ENCODE results near the gene POU2F1. TPM values are rescaled to one million over a fixed set of nuclear protein-coding genes. Genes with fewer than 3 reads are reported as not detected.

Gene POU2F1
- total RNA-seq, 1 experiment from 2014 or later, result 29.6 TPM

DNA sequence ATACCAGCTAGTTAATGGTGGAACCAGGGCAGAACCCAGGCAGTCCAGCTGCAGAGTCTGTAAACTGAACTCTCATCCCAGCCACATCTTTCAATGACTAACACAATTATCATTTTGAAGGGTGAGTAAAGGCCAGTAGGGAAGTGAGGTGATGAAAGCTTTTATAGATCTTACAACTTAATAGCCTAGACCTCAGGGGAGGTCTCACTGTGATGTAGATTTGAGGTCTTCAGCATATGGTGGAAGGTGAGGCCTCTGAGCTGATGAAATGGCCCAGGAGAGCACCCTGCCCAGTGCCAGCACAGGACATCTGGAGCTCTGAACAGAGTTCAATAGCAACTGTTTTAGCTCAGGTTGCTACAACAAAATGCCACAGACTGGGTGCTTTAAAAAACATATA lies 44.8 kb upstream of the POU2F1 start:
- CTCF ChIA-PET, result no interaction called here
- no peaks in the 10 kb centered on the region for H3K36me3 Mint-ChIP-seq (ENCODE audit: insufficient read depth, unreplicated experiment)
- intact Hi-C loops (cut with micrococcal nuclease; ENCODE audit: unreplicated experiment), result no loop called here

DNA sequence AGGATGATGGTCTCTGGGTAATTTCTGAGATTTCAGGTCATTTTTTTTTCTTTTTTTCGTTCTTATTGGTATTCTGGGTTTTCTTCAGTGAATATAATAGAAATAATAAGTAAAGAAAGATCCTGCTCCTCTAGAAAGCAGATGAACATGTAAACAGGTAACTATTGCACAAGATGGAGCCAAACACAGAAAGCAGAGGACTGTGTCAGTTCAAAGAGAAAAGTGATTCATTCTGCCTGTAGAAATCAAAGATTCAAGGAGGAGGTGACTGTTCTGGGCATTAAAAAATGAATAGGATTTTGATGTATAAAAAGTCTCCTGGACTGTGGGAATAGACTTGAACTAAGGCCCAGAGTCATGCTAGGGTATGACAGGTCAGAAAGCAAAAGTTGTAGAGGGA lies 41.9 kb upstream of the POU2F1 start:
- H3K27me3 ChIP-seq (replicated peaks; ENCODE audit: control insufficient read depth, insufficient read depth, low read length), result no peaks in the 10 kb centered on the region
- Mint-ChIP-seq H3K9me3 (ENCODE audit: unreplicated experiment) (no peaks in the 10 kb centered on the region), H3K4me1 (ENCODE audit: low read depth, unreplicated experiment) (peaks cover 1% of the 10 kb centered on the region), H3K27me3 (ENCODE audit: insufficient read depth, unreplicated experiment) (peaks cover 2% of the 10 kb centered on the region), H3K27ac (ENCODE audit: unreplicated experiment) (no peak overlapping the region), H3K36me3 (ENCODE audit: insufficient read depth, unreplicated experiment) (no peaks in the 10 kb centered on the region), H3K4me3 (ENCODE audit: unreplicated experiment) (no peak overlapping the region)
- intact Hi-C loops (cut with micrococcal nuclease; ENCODE audit: unreplicated experiment), result no loop called here
- DNase-seq, result no peak
- no peaks in the 10 kb centered on the region for H3K9me3 ChIP-seq
- ChIA-PET CTCF (no interaction called here), POLR2A (no interaction called here)
- no TSS peak for BruUV-seq (replicated peaks)
- no peaks in the 10 kb centered on the region for H3K36me3 ChIP-seq (ENCODE audit: control insufficient read depth, insufficient read depth, low read length)
- TF ChIP-seq, protein P1, sequence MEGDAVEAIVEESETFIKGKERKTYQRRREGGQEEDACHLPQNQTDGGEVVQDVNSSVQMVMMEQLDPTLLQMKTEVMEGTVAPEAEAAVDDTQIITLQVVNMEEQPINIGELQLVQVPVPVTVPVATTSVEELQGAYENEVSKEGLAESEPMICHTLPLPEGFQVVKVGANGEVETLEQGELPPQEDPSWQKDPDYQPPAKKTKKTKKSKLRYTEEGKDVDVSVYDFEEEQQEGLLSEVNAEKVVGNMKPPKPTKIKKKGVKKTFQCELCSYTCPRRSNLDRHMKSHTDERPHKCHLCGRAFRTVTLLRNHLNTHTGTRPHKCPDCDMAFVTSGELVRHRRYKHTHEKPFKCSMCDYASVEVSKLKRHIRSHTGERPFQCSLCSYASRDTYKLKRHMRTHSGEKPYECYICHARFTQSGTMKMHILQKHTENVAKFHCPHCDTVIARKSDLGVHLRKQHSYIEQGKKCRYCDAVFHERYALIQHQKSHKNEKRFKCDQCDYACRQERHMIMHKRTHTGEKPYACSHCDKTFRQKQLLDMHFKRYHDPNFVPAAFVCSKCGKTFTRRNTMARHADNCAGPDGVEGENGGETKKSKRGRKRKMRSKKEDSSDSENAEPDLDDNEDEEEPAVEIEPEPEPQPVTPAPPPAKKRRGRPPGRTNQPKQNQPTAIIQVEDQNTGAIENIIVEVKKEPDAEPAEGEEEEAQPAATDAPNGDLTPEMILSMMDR (IDR thresholded peaks at IDR 0.05; ENCODE audit: insufficient read depth in 1 of 2, low read depth in 1 of 2, low read length in 1 of 2, severe bottlenecking in 1 of 2, unreplicated experiment in 1 of 2), result no peak
- H3K4me1 ChIP-seq, result no peaks in the 10 kb centered on the region
- no peak overlapping the region for H3K4me3 ChIP-seq (ENCODE audit: low read depth, low read length)

More for the DNA sequence above, 44.8 kb upstream of the POU2F1 start:
- Histone ChIP-seq H3K4me3 (ENCODE audit: low read depth, low read length) (no peak overlapping the region), H3K9me3 (no peaks in the 10 kb centered on the region), H3K36me3 (ENCODE audit: control insufficient read depth, insufficient read depth, low read length) (no peaks in the 10 kb centered on the region), H3K27me3 (replicated peaks; ENCODE audit: control insufficient read depth, insufficient read depth, low read length) (no peaks in the 10 kb centered on the region), H3K4me1 (no peaks in the 10 kb centered on the region)
- H3K9me3 Mint-ChIP-seq (ENCODE audit: unreplicated experiment), result no peaks in the 10 kb centered on the region
- peaks cover 7% of the 10 kb centered on the region for H3K4me1 Mint-ChIP-seq (ENCODE audit: low read depth, unreplicated experiment)
- no peak overlapping the region for H3K27ac Mint-ChIP-seq (ENCODE audit: unreplicated experiment)
- BruUV-seq (replicated peaks), result no TSS peak
- TF ChIP-seq, protein P1 (IDR thresholded peaks at IDR 0.05; ENCODE audit: insufficient read depth in 1 of 2, low read depth in 1 of 2, low read length in 1 of 2, severe bottlenecking in 1 of 2, unreplicated experiment in 1 of 2), result no peak
- H3K27me3 Mint-ChIP-seq (ENCODE audit: insufficient read depth, unreplicated experiment), result peaks cover 2% of the 10 kb centered on the region
- DNase-seq, result no peak
- POLR2A ChIA-PET, result no interaction called here
- H3K4me3 Mint-ChIP-seq (ENCODE audit: unreplicated experiment), result no peak overlapping the region

DNA sequence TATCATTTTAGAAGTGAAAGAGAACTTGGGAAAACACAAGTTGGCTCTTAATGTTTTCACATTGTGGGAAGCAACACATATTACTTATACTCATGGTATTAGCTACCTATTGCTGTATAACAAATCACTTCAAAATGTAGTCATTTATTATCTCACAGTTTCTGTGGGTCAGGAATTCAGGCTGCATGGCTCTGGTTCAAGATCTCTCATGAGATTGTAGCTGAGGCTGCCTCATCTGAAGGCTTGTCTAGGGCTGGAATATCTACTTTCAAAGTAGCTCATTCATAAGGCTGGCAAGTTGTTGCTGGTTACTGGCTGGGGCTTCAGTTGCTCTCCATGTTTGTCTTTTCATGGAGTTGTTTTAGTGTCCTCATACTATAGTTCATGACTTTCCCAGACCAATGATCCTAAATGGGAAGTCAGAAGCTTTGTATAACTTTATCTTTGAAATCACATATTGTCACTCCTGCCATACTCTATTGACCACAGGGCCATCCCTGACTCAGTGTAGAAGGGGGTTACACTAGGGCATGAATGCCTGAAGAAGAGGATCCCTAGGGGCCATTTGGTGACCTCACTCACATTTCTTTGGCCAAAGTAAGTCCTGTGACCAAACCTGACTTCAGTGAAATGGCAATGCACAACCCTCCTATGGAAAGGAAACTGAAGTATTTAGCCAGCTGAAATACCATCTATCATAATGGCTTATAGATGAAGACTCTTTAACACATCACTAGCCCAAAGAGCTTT lies 37.9 kb upstream of the POU2F1 start:
- Mint-ChIP-seq H3K27ac (ENCODE audit: unreplicated experiment) (no peak overlapping the region), H3K36me3 (ENCODE audit: insufficient read depth, unreplicated experiment) (no peaks in the 10 kb centered on the region), H3K4me3 (ENCODE audit: unreplicated experiment) (no peak overlapping the region), H3K4me1 (ENCODE audit: low read depth, unreplicated experiment) (no peaks in the 10 kb centered on the region), H3K27me3 (ENCODE audit: insufficient read depth, unreplicated experiment) (peaks cover 2% of the 10 kb centered on the region), H3K9me3 (ENCODE audit: unreplicated experiment) (no peaks in the 10 kb centered on the region)
- no peak overlapping the region for H3K4me3 ChIP-seq (ENCODE audit: low read depth, low read length)
- TF ChIP-seq, protein P1 (IDR thresholded peaks at IDR 0.05; ENCODE audit: insufficient read depth in 1 of 2, low read depth in 1 of 2, low read length in 1 of 2, severe bottlenecking in 1 of 2, unreplicated experiment in 1 of 2), result no peak
- no peaks in the 10 kb centered on the region for H3K27me3 ChIP-seq (replicated peaks; ENCODE audit: control insufficient read depth, insufficient read depth, low read length)
- CTCF ChIA-PET, result no interaction called here
- intact Hi-C loops (cut with micrococcal nuclease; ENCODE audit: unreplicated experiment), result no loop called here
- no peaks in the 10 kb centered on the region for H3K9me3 ChIP-seq
- no peaks in the 10 kb centered on the region for H3K4me1 ChIP-seq
- POLR2A ChIA-PET, result interaction anchor here (0.6 kb wide), 1 partner anchor 800 kb away, joined by 4 read pairs; no protein-coding TSS in a partner anchor
- no TSS peak for BruUV-seq (replicated peaks)
- DNase-seq, result no peak
- no peaks in the 10 kb centered on the region for H3K36me3 ChIP-seq (ENCODE audit: control insufficient read depth, insufficient read depth, low read length)

Measured in Caco-2 (cell line).